Amniotic stem cell (primary cell): ENCODE measurements around the gene RBMS2.

Experiments used
- DNase-seq: peaks from one replicate; lab custom pipeline; 2025; lab: John Stamatoyannopoulos, UW

Gene RBMS2

DNA sequence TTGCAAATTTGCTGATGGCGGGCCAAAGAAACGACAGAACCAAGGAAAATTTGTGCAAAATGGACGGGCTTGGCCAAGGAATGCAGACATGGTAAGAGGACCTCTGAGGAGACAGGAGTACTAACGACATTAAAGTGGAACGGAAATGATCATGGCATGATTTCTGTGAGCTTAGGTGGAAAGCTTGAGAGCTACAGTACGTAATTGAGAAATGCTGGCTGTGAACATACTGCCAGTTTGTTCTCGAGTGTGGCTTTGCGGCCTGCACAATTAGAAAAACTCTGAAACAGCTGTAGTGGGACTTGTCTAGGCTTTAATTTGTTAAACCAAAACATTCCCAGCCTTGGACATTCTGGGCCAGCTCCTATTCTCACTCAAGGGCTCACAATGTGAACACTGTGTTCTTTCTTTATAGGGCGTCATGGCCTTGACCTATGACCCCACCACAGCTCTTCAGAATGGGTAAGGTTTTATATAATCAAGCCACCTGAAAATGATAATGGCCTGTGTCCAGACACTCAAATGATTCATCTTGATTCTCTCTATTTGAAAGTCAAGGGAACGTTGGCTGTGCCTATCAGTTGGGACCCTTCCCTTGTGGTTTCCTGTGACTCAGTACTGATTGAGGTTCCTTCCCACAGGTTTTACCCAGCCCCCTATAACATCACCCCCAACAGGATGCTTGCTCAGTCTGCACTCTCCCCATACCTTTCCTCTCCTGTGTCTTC lies 60.0 kb downstream of the RBMS2 start:
- no peak for DNase-seq

DNA sequence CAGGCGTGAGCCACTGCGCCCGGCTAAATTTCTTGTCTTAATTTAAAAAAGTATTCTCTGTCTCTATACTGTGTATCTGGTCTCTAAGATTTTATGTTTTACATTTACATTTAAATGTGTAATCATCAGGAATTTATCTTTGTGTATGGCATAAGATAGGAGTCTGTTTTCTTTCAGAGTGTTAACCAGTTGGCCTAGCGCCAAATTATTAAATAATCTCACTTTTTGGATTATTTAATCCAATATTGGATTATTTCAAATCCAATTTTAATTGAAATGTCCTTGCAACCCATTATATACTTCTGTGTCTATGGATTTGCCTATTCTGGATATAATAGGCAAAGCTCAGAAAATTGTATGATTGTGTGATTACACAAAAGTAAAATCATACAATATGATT lies 63.5 kb downstream of the RBMS2 start:
- no peak for DNase-seq

DNA sequence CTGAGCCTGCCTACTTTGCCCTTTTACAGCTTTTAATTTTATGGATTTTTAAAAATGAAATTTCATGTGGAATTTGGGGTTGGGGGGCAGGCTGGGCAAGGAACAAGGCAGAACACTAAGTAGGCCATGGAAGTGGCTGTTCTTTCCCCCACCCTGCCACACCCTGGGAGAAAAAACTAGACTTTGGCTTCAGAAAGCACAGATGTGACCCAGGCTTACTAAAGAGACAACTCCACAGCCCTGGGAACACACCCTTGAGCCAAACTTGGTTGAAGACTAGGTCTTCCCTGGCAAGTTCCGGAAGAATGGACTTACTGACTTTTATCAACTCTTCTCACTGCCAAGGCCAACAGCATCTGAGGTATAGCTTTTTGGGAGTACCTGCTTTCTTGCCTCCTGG lies 68.2 kb downstream of the RBMS2 start:
- DNase-seq = no peak

DNA sequence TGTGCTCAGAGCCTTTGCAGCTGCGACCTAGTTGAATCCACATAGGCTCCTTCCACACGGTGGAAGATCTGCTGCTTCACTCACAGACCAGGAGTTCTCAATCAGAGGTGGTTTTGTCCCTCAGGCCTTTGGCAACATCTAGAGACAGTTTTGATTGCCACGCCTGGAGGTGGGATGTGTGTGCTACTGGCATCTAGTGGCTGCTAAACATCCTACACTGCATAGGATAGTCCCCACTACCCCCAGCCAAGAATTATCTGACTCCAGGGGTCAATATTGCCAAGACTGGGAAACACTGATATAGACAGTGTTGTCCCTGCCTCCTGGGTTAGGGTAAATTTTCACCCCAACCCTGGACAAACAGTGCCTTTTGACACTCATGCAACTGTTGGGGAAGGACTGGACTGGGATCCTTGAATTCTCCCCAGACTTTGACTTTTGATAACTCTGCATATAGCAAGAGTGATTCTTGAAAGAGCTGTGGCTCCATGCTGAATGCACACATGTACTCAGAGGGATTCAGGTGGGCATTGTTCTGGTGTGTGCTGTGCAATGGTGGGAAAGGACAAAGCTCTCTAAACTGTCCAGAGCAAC lies 68.7 kb downstream of the RBMS2 start:
- DNase-seq = no peak

DNA sequence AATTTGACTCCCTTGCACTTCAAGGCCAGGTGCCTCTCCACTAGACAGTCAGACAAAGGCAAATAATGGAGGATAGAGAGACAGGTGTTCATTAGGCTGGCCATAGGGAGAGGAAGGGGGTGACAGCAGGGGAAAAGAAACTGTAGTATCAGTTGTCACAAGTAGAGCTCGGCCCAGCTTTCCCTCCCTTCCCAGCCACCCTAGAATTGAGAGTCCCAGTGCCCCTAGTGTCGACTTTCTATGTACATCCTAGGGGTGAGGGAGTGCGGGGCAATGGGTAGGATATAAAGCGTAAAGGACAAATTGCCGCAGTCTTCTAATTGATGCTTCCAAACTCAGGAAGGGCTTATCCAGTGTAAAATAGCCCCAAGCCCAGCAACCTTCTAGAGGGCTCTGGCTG lies 69.5 kb downstream of the RBMS2 start:
- DNase-seq = no peak

DNA sequence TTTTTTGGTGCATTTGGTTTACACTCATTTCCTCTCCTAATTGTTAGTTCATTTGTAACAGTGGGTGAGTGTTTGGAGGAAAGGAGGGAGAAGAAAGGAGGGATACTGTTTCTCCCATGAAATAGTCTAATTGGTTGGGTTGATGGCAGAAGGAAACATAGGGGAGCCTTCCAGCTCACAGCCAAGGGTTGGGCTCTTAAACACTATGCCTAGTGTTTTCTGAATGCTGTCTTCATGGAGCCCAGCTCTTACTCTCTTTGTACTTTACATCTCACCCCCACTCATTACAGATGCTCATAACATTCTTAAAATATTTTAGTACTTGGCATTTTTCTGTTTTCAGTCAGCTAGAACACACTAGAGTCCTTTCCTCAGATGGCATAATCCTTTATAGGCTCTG lies 70.3 kb downstream of the RBMS2 start:
- no peak for DNase-seq

DNA sequence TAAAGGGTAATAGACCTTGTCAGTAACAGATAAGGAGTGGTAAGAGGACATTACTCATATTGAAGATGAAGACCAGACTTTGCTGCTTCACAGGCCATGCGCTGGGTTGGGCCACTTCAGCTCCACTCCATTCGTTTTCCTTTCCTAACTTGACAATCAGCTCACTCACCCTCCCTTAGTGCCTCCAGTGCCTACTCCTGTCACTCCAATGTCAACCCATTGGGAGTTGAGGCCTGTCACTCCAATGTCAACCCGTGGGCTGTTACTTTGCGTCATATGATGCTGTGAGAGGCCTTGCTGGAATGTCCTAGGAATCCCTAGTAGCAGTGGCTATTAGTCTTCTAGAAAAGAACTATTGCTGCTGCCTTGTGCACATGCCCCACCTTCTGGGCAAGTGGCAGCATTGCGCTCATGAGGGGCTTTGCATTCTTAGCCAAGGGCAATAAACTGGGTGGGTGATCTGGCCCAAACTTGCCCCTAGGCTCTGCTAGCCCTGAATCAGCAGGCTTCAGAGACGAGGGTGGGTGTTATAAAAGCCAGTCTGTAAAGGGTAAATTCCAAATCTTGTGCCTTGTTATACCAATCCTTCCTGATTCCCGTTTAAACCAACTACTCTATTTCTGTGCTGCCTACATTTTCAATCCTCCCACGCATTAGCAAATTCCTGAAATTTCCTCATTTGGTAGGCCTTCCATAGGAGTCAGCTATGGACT lies 72.4 kb downstream of the RBMS2 start:
- peak; percentile 70 for DNase-seq

DNA sequence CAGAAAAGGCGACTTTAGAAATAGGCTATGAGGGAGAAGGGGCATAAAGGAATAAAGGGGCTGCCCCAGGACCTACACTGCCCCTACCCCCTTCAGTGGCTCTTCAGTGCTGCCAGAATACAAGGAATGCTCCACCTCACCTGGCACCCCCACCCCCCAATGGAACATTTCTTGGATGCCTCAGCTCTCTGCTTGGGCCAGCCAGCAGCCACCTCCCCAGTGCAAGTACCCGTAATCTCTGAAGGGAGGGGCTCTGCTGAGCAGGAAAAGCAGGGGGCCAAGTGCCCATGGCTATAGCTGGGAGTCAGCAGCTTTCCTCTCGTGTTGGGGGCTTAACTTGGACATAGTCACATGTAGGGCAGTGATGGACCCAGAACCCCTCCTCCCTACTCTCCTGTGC lies 75.2 kb downstream of the RBMS2 start:
- no peak for DNase-seq

DNA sequence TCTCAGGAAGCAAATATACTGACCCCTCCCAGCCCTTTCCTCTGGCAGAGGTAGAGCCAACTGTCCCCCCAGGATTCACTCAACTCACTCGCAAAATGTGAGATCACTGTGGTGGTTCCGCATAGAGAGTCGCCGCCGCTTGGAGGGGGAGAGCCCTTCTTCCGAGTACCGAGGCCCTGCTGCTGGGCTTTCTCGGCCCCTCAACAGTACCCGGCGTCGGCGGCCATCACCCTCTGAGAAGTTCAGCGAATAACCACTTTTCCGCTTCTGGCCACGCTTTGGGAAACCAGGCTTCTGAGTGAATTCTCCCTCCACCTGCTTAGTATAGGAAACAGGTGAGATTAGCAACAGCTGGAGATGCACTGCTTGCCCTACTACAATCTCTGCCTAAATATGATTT lies 77.4 kb downstream of the RBMS2 start:
- DNase-seq = no peak

DNA sequence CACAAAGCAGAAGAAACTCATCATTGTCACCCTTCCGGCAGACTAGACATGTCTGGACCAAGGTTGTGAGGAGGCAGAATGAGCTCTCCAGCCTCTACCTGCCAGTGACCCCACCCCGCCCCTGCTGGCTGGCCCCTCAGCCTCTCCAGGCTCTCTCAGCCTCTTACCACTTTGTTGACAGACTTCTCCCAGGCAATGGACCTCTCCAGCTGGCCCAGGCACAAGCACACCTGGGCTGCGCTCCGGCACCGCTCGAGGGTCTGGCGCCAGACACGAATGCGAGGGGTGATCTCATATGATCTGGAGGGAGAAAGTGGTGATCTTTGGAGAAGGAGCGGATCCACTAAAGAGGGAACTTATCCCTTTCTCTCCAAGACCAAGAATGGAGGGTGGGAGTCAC lies 78.2 kb downstream of the RBMS2 start:
- no peak for DNase-seq

DNA sequence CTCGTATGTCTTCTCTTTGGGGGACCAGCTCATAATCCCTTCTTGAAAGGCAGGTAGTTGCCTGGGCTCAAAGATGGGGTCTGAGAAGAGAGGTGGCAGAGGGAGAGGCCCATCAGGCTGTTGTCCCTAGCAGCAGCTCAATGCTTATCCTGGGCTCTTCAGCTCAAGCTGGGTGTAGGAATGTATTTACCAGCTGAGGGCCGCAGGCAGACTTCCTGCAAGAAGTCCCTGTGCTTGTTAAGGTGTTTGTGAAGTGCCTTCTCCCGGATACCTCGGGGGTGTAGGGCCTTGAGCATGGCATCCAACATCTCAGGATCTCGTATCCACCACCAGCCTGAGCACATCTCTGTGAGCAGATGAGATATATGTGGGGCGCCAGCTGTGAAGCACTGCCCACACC lies 79.1 kb downstream of the RBMS2 start:
- no peak for DNase-seq

DNA sequence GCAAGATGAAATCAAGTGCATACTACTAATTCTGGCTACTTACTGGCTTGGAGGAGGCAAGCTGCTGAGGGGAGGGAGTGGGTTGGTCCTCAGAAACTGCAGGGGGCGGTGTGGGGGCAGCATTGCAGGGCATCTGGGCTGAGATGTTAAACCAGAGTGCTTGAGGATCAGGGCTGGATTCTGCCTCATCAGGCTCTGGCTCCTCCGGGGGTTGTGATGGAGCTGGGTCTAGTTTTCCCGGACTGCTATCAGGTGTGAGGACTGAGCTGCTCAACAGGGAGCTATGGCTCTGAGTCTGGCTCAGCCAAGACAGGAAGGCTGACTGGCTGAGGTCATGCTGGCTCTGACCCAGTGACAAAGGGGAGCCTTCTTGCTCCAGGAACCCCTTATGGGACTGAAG lies 79.9 kb downstream of the RBMS2 start:
- DNase-seq = no peak

DNA sequence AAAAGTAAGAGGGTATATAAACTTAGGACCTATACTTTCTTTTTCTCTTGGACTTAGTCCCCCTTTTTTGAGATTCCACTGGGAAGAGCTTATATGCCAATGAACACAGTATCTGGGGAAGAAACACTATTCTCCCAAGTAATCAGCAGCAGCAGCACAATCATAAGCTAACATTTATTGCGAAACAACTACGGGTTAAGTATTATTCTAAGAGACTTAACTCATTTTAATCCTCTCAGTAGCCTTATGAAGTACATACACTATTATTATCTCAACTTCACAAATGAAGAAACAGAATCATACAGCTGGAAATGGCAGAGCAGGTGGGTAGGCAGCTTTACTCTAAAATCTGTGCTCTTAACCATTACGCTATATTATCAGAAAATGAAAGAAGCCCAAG lies 80.6 kb downstream of the RBMS2 start:
- DNase-seq = no peak

DNA sequence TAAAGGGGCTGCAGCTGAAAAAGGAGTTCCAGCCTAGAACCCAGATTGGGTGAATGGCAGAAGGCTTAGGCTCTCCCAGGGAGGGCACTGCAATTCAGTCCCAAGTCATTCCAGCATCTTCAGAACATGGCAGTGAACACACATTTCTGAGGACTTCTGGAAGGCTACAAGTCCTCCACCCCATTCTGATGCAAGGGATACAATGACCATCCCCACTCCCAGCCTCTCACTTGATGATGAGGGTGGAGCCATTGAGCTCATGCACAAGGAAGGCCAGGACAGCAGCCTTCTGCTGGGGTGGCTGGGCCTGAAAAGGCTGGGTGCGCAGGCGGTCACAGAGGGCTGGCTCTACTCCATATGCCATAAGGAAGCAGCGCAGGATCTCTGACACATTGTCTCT lies 82.7 kb downstream of the RBMS2 start:
- no peak for DNase-seq

DNA sequence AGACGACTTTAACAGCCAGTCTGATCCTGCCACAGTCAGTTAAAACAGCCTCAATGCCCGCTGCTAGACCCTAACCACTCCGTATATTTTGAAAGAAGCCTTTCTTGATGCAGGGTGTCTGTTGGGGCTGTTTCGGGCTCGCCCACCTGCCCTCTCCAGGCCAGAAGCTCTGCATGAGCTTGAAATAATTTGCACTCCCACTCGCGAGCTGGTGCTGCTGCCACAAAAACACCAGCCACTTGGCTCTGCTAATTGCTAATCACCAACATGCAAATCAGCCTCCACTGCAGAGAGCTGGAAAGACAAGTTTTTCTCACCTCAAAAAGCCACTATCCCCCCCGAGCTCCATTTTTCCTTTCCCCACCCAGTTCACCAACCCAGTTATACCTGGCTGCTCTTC lies 93.0 kb downstream of the RBMS2 start:
- no peak for DNase-seq

DNA sequence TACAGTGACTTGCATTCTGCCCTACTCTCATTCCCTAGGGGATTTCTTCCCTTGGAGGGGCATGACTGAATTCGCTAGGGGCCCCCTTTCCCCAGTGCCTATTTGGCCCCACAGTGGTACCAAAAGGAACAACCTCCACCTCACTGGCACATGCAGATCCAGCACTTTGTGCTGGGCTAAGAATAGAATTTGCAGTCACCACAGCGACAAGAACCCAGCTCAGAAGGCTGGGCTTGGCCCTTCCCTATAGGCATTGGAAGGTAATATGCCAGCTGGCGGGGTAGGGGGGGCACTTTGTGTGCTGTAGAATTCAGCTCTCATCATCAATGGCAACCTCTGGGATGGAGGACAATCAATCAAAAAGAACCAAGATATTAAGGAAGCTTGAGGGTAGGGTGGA lies 94.6 kb downstream of the RBMS2 start:
- no peak for DNase-seq

DNA sequence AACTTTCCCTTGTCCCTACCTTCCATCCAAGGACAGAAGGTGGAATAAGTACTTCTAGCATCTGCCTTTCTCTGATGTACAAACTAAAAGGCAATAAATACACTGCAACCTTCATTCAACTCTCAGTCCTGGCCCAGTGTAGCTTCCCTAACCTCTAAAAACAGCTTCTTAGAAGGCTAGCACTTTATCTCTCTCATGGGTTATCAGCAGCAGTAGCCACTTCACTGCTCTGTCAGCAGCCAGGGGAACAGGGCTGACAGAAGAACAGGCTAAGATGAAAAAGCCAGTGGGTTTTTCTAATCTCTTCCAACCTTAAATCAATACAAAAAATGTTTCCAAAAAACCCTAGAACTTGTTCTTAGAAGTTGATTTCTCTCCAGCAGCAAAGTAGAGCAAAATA lies 95.3 kb downstream of the RBMS2 start:
- no peak for DNase-seq

DNA sequence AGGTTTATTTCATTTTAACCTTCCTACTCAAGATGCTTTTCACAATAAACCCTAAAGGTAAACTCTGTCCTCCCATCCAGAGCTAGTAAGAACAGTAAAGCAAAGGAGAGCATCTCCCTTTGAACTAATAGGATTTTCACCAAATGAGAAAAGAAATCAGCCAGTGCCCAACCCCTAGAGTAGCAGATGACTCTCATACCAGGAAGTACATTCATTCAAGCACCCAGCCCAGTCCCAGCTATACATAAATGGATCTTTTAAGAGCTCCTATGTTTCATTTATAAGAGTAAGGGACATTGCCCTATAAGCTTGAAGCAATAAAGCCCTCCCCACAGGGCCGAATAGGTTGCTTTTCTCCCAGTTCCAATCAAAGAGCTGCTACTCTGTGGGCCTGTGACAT lies 100.9 kb downstream of the RBMS2 start:
- no peak for DNase-seq

DNA sequence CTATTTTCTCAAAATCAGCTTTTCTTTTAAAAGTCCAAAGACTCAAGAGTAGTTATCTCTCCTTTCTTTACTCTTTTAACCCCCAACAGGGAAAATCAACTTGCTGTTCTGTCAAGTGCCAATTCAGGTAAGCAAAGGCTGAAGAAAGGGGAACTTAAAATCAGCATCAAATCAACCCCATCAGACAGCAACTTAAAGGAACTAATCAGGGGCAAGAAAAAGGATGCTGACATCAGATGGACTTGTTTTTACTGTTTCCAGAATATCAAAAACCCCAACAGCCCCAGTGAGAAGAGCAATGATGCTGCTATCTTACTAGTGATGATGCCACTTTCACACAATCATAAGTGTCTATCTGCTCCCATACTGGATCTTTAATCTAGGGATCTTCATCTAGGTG lies 105.1 kb downstream of the RBMS2 start:
- no peak for DNase-seq

DNA sequence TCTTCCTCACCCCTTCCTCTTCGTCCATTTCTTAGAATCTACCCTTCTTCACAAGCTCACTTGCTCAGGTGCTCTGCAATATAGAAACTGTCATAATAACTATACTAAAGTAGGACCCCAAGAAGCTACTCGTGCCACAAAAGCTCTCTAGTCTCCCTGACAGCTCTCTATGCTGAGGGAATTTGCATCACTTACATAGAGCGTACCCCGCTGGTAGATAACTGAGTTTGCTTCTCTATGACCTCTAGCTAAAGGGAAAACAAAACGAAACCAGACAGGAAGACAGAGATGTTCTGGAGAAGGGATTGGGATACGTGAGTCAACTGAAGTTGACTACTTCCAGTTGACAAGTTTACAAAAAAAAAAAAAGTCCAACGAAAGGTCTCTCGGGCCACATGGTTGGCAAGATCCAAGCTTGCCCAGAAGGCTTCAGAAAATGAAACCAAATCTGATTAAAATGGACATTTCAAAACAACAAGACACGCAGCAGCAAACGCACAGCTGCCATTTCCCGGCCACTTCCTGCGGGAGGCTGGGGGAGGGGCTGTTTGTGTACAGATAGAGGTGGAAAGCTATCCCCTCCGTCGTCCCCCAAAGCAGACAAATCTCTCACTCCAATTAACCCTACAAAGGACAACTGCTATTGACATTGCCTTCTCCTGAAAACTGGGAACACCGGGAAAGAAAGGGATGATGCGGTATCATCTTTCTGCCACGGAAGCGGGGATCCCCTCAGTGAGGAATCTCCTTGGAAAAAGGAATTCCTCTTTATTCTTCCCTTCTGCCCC lies 107.2 kb downstream of the RBMS2 start:
- no peak for DNase-seq

DNA sequence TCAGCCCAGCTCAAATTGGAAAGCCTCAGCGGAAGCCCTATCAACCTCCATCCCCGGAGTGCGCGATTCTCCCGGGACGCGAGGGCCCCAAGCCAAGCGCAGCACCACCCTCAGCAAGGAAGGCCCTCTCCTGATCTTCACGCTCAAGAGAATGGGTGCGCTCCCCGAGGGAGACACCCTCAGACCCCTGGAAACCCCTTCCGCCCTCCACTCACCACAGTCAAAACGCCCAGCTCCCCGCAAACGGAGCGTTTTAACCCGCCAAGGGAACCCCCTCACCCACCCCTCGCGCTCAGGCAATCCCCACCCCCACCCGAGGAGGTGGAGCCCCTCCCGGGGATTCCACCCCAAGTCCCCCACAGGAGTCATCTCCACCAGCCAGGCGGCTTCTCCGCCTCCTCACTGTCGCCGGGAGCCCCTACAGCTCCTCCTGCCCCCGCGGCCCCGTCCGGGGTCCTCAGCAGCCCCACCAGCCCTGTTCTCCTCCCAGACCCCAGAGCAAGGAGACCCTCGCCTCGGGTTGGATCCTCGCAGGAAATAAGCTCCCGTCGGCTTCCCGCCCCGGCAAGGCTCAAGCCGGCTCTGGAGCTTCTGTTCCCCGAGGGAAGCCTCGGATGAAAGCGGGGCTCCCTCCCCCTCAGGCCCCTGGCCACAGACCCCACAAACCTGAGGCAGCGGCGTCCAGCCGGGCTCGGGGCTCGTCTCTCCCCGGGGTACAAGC lies 108.0 kb downstream of the RBMS2 start:
- DNase-seq = no peak

DNA sequence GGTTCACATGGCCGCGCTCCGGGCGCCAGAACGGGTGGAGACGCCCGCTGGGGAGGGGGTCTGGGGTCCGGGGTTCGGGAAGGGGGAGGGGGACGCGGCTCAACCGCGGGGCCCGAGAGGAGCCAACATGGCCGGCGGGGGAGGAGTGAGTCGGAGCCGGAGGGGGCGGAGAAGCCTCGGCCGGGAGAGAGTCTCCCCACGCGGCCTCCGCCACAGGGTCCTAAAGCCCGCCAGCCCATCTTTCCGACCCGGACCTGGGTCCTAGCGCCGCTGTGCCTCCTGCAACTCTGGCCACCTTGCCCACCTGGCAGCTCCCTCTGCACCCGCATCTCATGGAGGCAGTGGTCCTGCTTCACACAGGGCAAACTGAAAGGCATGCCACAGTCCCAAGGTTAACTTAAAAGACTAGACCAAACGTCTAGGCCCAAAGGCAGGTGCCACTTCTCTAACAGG lies 108.6 kb downstream of the RBMS2 start, which contains the start of gene BAZ2A:
BAZ2A (minus strand) TSS at position 147 of the 453 bp plus-strand sequence. CDS start 12,796 bp downstream, outside the sequence.
- DNase-seq = peak; percentile 75
